Right lobe of liver (tissue), 6 donors: ENCODE data around the gene CTSW. TPM values are rescaled to one million over a fixed set of nuclear protein-coding genes. Genes with fewer than 3 reads are reported as not detected.

Experiments
- ATAC-seq, 4 donors: fragments of 200-7000 bp; cut with Tn5 transposase; one replicate each; pipeline ENCODE4 v1.9.1; 2020; ENCODE audit warnings: mild to moderate bottlenecking in 4 of 4, moderate library complexity in 4 of 4
- DNase-seq, 3 donors: peaks; one replicate each; pipeline ENCODE4 v3.0.0-alpha.2; 2020
- H3K27ac ChIP-seq, 3 donors: fragments of 200-600 bp; one replicate each; pipeline ENCODE4 v1.8.0; 2022
- H3K27me3 ChIP-seq, 2 donors: fragments of 200-600 bp; one replicate each; pipeline ENCODE4 v1.8.0; 2022
- H3K36me3 ChIP-seq, 4 donors: fragments of 200-600 bp; sonication (generic) in 1 of 4; one replicate each; pipeline versions ENCODE4 v1.5.1 to v1.8.0; 2017 to 2022; ENCODE audit warnings: control low read depth in 1 of 4
- H3K4me1 ChIP-seq, 4 donors: fragments of 200-600 bp; sonication (generic) in 1 of 4; one replicate each; pipeline versions ENCODE4 v1.5.1 to v1.8.0; 2017 to 2022; ENCODE audit warnings: control low read depth in 1 of 4
- H3K4me3 ChIP-seq, 3 donors: fragments of 200-600 bp; one replicate each; pipeline ENCODE4 v1.8.0; 2022
- H3K9me3 ChIP-seq, 4 donors: fragments of 200-600 bp; sonication (generic) in 1 of 4; one replicate each; pipeline versions ENCODE4 v1.5.1 to v1.8.0; 2017 to 2022; ENCODE audit warnings: control low read depth in 1 of 4
- POLR2A ChIP-seq: fragments of 450-650 bp; IDR thresholded peaks from one replicate; pipeline ENCODE4 v1.6.1; 2017; ENCODE audit warnings: antibody characterized with exemption, mild to moderate bottlenecking
- WGBS: methylation state at CpG from one replicate; pipeline ENCODE4 v1.1.6; 2018; ENCODE audit warnings: low coverage, low lambda C conversion rate; ENCODE audit not compliant: insufficient coverage; ENCODE audit errors: missing lambda C conversion rate; 5-methylcytosine and 5-hydroxymethylcytosine counted together
- intact Hi-C, 2 donors: fragments of 100-400 bp; cut with DNase I; formaldehyde crosslinking; loops; one replicate each; pipeline versions ENCODE4 v1.11.2 to v1.14.1; 2022
- total RNA-seq, 6 experiments: library from RNA; depleted of rRNA in 2 of 6; stranded (reverse); fragments of >200 nt in 2 of 6; fragmentation: NEBNext Ultra II Directional in 3 of 6; extraction: Animal tissue kit (Norgen Biotek cat#: 25700) in 3 of 6; gene quantifications; one replicate each; pipeline versions ENCODE4 v1.1.0 to v1.2.4, GENCODE V29; 2016 to 2023
- TF ChIP-seq, protein P1 (sequence below), 4 donors: fragments of 200-600 bp in 3 of 4; fragments of 450-650 bp in 1 of 4; IDR thresholded peaks; one replicate each; pipeline versions ENCODE4 v1.5.1 to v1.8.0; 2016 to 2022; ENCODE audit warnings: antibody characterized with exemption in 4 of 4, mild to moderate bottlenecking in 2 of 4
- donor health status: DM: no; HTN: yes; CAD: no.
- donor health status: DM: no; HTN: no; CAD: no.
- donor health status: DM: no; HTN: no; CAD: no.
- donor health status: DM: no; HTN: yes; CAD: no.
- donor health status: DM: no; HTN: yes; CAD: no.

The CTSW gene
- total RNA-seq, 6 experiments from 2014 or later: 0.49 to 1.3 (median 1.0) TPM

DNA sequence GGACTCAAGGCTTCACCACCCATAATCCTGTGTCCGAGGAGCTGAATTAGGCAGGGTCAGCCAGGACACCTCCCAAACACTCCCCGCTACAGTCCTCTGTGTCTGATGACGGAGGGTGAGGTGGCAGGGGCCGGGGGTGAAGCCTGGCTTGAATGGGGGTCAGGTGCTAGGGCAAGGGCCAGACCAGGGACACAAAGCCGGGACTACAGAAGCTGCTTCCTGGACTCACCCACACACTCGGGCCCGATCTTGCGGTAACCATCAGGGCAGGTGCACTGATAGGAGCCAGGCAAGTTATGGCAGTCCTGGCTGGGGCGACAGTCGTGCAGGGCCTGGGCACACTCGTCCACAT lies 9.4 kb upstream of the CTSW start:
- no peak for ATAC-seq
- no CpG with 5 or more reads among the region's 11 CpGs for WGBS

DNA sequence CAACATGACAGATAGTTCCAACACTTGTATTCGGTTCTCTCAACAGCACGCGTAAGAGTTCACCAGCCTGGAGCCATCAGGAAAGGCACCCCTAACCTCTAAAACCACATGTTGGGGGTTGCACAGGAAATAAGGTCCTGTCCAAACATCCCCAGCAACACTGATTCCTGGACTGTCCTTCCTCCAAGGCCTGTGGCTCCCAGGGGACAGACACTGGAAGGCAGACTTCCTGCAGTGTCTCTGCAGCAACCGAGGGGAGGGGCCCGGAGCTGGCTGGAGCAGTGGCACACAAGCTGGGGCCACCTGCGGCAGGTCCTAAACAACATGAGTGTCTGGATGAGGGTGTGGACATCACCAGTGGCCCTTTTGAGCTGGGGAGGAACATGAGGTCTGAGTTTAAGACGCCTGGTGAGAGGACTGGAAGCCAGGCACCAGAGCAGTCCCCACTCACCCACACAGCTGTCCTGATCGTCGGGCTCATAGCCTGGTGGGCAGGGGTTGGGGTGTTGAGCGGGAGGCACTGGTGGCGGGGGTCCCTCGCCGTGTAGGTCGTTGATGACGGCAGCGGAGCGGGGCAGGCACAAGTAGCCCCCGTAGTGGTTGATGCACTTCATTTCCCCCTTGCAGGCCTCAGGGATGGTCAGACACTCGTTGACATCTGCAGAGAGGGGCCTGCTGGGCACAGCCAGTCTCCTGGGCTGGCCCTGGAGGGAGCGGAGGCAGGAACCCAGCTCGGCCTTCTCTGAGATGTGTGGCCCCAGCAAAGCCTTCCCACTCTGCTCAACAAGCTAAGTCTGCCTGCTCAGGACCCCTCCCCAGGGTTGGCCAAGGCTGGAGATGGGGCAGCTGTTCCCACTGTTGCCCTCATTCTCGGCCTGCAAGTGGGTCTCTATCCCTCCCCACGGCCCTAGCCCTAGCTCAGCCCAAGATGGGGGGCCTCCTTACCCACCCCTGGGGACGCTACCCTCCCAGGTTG lies 8.6 kb upstream of the CTSW start:
- WGBS: 55% methylated on average over 7 of the region's 24 CpGs
- peak in 1 of 3 donors; percentile 52 for DNase-seq

More for the DNA sequence above, 9.4 kb upstream of the CTSW start:
- peak in 1 of 3 donors; percentile 52 for DNase-seq
- Histone ChIP-seq H3K27me3 (no peaks in the 10 kb centered on the region), H3K9me3 (no peaks in the 10 kb centered on the region), H3K36me3 (peaks cover 0 to 4% (median 2%) of the 10 kb centered on the region in 4 donors), H3K4me3 (no peak overlapping the region), H3K4me1 (peaks cover 0 to 9% (median 0%) of the 10 kb centered on the region in 4 donors), H3K27ac (no peak overlapping the region)
- intact Hi-C loops: no loop called here
- TF ChIP-seq, protein P1, sequence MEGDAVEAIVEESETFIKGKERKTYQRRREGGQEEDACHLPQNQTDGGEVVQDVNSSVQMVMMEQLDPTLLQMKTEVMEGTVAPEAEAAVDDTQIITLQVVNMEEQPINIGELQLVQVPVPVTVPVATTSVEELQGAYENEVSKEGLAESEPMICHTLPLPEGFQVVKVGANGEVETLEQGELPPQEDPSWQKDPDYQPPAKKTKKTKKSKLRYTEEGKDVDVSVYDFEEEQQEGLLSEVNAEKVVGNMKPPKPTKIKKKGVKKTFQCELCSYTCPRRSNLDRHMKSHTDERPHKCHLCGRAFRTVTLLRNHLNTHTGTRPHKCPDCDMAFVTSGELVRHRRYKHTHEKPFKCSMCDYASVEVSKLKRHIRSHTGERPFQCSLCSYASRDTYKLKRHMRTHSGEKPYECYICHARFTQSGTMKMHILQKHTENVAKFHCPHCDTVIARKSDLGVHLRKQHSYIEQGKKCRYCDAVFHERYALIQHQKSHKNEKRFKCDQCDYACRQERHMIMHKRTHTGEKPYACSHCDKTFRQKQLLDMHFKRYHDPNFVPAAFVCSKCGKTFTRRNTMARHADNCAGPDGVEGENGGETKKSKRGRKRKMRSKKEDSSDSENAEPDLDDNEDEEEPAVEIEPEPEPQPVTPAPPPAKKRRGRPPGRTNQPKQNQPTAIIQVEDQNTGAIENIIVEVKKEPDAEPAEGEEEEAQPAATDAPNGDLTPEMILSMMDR (IDR thresholded peaks at IDR 0.05): no peak
- no peak for TF ChIP-seq POLR2A

DNA sequence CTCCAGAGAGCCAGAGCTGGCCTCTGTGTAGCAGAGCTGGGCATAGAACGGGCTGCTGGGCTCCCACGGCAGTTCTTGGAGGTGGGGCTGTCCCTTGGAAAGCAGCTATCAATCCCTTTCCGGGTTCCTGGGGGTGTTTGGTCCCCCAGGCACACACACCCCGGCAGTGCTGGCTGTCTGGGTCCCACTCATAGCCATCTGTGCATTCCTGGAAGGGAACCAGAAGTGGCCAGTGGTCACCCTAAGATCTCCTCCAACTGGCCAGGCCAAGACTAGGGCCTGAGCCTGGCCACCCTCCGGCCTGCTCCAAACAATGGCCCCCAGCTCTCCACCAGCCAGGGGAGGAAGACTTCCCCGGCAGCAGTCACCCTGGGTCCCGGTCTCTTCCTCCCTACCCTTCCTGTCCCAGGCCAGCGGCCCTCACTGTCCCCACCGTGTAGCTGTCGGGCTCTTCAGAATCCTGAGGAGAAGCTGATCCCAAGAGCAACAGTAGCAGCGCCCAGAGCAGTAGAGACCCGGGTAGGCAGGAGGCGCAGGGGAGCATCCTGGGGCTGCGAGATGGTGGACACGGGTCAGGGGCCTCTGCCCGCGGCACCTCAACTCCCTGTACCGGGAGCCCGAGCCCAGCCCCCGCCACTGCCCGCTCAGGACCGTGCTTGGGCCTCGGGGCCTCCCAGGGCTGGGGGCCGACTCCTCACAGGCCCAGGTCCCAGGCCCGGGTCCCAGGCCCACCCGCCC lies 7.7 kb upstream of the CTSW start:
- TF ChIP-seq POLR2A: no peak
- TF ChIP-seq, protein P1 (IDR thresholded peaks at IDR 0.05): no peak
- Histone ChIP-seq H3K9me3 (no peaks in the 10 kb centered on the region), H3K4me3 (peak overlapping the region; percentile 27 to 55 (median 45)), H3K4me1 (peaks cover 0 to 9% (median 0%) of the 10 kb centered on the region in 4 donors), H3K27me3 (no peaks in the 10 kb centered on the region), H3K27ac (peak overlapping the region; percentile 52 to 88 (median 69)), H3K36me3 (no peaks in the 10 kb centered on the region)
- intact Hi-C loops: no loop called here
- DNase-seq: peak in 1 of 3 donors; percentile 56
- peak in 1 of 4 donors; percentile 10 for ATAC-seq
- 83% methylated on average over 2 of the region's 26 CpGs for WGBS

More for the DNA sequence above, 8.6 kb upstream of the CTSW start:
- intact Hi-C loops: no loop called here
- peak in 1 of 4 donors; percentile 3 for ATAC-seq
- Histone ChIP-seq H3K9me3 (no peaks in the 10 kb centered on the region), H3K36me3 (peaks cover 0 to 3% (median 1%) of the 10 kb centered on the region in 4 donors), H3K27ac (peak overlapping the region; percentile 52 to 88 (median 69)), H3K4me1 (peaks cover 0 to 9% (median 0%) of the 10 kb centered on the region in 4 donors), H3K27me3 (no peaks in the 10 kb centered on the region), H3K4me3 (no peak overlapping the region)
- TF ChIP-seq, protein P1 (IDR thresholded peaks at IDR 0.05): no peak
- no peak for TF ChIP-seq POLR2A

DNA sequence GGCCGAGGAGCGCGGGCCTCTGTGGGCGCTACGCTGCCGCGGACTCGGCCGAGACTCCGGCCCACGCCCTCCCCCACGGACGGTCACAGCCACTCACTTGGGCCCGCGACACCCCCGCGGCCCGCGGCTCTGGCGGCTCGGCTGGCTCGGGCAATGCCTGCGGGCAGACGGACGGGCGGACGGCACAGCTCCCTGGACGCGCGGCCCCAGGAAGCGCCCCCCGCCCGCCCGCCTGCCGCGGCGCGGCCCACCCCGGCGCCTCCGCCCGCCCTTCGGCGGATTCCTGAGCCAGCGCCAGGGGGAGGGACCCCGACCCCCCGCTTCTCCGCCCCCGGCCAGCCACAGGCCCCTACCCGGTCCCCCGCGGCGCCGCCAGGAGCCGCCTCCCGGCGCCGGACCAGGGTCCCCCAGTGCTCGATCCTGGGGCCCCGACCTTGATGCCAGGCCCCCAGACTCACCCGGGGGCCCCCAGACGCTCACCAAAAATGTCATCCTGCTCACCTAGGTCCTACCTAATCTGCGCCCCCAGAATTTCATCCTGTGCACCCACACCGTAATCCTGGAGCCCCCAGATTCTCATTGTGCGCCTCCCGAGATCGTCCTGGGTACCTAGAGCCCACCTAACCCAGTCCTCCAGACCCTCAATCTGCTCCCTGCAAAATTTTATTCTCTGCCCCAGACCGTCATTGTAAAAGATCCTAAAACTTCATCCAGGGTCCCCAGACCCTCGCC lies 6.9 kb upstream of the CTSW start, which contains the start of gene EFEMP2:
Gene EFEMP2, minus strand, starts transcription at position 215 of the 732 bp plus-strand sequence. CDS start 446 bp downstream, outside the sequence.
- Histone ChIP-seq H3K4me1 (peaks cover 0 to 9% (median 0%) of the 10 kb centered on the region in 4 donors), H3K4me3 (peak within 1 kb of the TSS; percentile 27 to 55 (median 45)), H3K36me3 (no peaks in the 10 kb centered on the region), H3K27ac (peak within 1 kb of the TSS; percentile 56 to 88 (median 69)), H3K27me3 (no peaks in the 10 kb centered on the region), H3K9me3 (no peaks in the 10 kb centered on the region)
- 10% methylated on average over 7 of the region's 69 CpGs for WGBS
- DNase-seq (no peak), ATAC-seq (no peak)
- intact Hi-C loops: no loop called here
- TF ChIP-seq, protein P1 (IDR thresholded peaks at IDR 0.05): no peak
- TF ChIP-seq POLR2A: no peak
